Keratinocyte (primary cell): Measurements from ENCODE around the gene PDZD2. TPM values are rescaled to one million over a fixed set of nuclear protein-coding genes. Genes with fewer than 3 reads are reported as not detected.

Source experiments
- DNase-seq: peaks from one replicate; pipeline ENCODE4 v3.0.0-alpha.2; 2011; ENCODE audit warnings: low read depth, missing footprints, low spot score
- FAIRE-seq: peaks from 2 replicates; lab custom pipeline; 2011; peaks lifted over from hg19 to GRCh38; lab: Jason Lieb, UNC
- H2AFZ ChIP-seq: 2 replicates; pipeline ENCODE4 v1.6.0; 2012; ENCODE audit warnings: low read length, control low read depth, inconsistent platforms; ENCODE audit not compliant: control insufficient read depth
- H3K27ac ChIP-seq: 2 replicates; pipeline ENCODE4 v1.5.1; 2011; ENCODE audit warnings: low read length; ENCODE audit not compliant: control insufficient read depth, insufficient read depth
- H3K27me3 ChIP-seq: 3 replicates; pipeline ENCODE4 v1.6.0; 2011; ENCODE audit warnings: low read length; ENCODE audit not compliant: control insufficient read depth, insufficient read depth; ENCODE audit errors: extremely low read depth
- H3K36me3 ChIP-seq, 2 experiments: 2 replicates in 1 of 2; 3 replicates in 1 of 2; pipeline ENCODE4 v1.5.1; 2011; ENCODE audit warnings: low read length in 2 of 2, mild to moderate bottlenecking in 1 of 2; ENCODE audit not compliant: control insufficient read depth in 2 of 2, insufficient read depth in 2 of 2; ENCODE audit errors: extremely low read depth in 1 of 2
- H3K4me1 ChIP-seq: 3 replicates; pipeline ENCODE4 v1.5.1; 2011; ENCODE audit warnings: low read length; ENCODE audit not compliant: control insufficient read depth, insufficient read depth; ENCODE audit errors: extremely low read depth
- H3K4me2 ChIP-seq: 3 replicates; pipeline ENCODE4 v1.6.0; 2011; ENCODE audit warnings: low read depth, low read length; ENCODE audit not compliant: control insufficient read depth, insufficient read depth; ENCODE audit errors: extremely low read depth
- H3K4me3 ChIP-seq, 3 experiments: fragments of 200-600 bp in 1 of 3; sonication (generic) in 1 of 3; 2 replicates in 2 of 3; 3 replicates in 1 of 3; pipeline ENCODE4 v1.5.1; 2011 to 2016; ENCODE audit warnings: low read length in 3 of 3, mild to moderate bottlenecking in 3 of 3, control low read depth in 2 of 3, inconsistent platforms in 1 of 3, low read depth in 1 of 3, mixed read lengths in 1 of 3, mixed run types in 1 of 3, moderate library complexity in 1 of 3; ENCODE audit not compliant: control insufficient read depth in 2 of 3, insufficient read depth in 2 of 3; ENCODE audit errors: extremely low read depth in 1 of 3
- H3K79me2 ChIP-seq: 2 replicates; pipeline ENCODE4 v1.6.0; 2012; ENCODE audit warnings: low read length; ENCODE audit not compliant: control insufficient read depth, insufficient read depth
- H3K9ac ChIP-seq: 3 replicates; pipeline ENCODE4 v1.6.0; 2011; ENCODE audit warnings: low read length; ENCODE audit not compliant: control insufficient read depth, insufficient read depth; ENCODE audit errors: extremely low read depth
- H3K9me1 ChIP-seq: 3 replicates; pipeline ENCODE4 v1.6.0; 2011; ENCODE audit warnings: low read length; ENCODE audit not compliant: control insufficient read depth, insufficient read depth; ENCODE audit errors: extremely low read depth
- H3K9me3 ChIP-seq: 2 replicates; pipeline ENCODE4 v1.5.1; 2012; ENCODE audit warnings: low read depth, low read length; ENCODE audit not compliant: control insufficient read depth
- H4K20me1 ChIP-seq: 3 replicates; pipeline ENCODE4 v1.6.0; 2011; ENCODE audit warnings: low read length; ENCODE audit not compliant: control insufficient read depth, insufficient read depth; ENCODE audit errors: extremely low read depth
- EZH2 ChIP-seq: IDR thresholded peaks from one replicate; pipeline ENCODE4 v1.6.1; 2012; ENCODE audit warnings: inconsistent platforms, mild to moderate bottlenecking, low read length, moderate library complexity
- dilution Hi-C: fragments of 300-500 bp; cut with MboI; formaldehyde crosslinking; loops from one replicate; pipeline ENCODE4 v1.7.0; 2020; ENCODE audit warnings: low sequenced_read_pairs; ENCODE audit not compliant: extremely low pct_ligation_motif_present
- polyA plus RNA-seq, 5 experiments: library from polyadenylated mRNA; depleted of rRNA in 3 of 5; stranded (reverse) in 3 of 5; stranded (forward) in 1 of 5; unstranded in 1 of 5; fragments of >200 nt; gene quantifications; 1 replicate in 1 of 5; 2 replicates in 3 of 5; 3 replicates in 1 of 5; pipeline versions ENCODE4 v1.2.1 to v1.2.3, GENCODE V29; 2011 to 2012; ENCODE audit warnings: missing spikeins in 2 of 5, low read depth in 1 of 5, low replicate concordance in 1 of 5
- TF ChIP-seq, protein P1 (sequence below), 3 experiments: IDR thresholded peaks in 1 of 3; conservative IDR thresholded peaks in 1 of 3; optimal IDR thresholded peaks in 1 of 3; 2 replicates in 2 of 3; 3 replicates in 1 of 3; pipeline versions ENCODE3 to v1.5.1; 2011; ENCODE audit warnings: low read length in 3 of 3, mild to moderate bottlenecking in 3 of 3, moderate library complexity in 2 of 3, control low read depth in 1 of 3, inconsistent platforms in 1 of 3; ENCODE audit not compliant: insufficient read depth in 2 of 3; ENCODE audit errors: extremely low read depth in 1 of 3

Gene PDZD2
- polyA plus RNA-seq, 1 donor (not counting 4 experiments of a cell fraction or from before 2014, with no cell fraction given): 7.3 TPM

GRCh38 chr5:31768784-31769183 lies 129.9 kb downstream of the PDZD2 start:
- FAIRE-seq (no peak), DNase-seq (no peak)
- Histone ChIP-seq H4K20me1 (no peaks in the 10 kb centered on the region), H3K27ac (no peak overlapping the region), H2AFZ (no peak overlapping the region), H3K36me3 (no peaks in the 10 kb centered on the region), H3K79me2 (no peaks in the 10 kb centered on the region), H3K4me1 (no peaks in the 10 kb centered on the region), H3K27me3 (no peaks in the 10 kb centered on the region), H3K9me1 (no peaks in the 10 kb centered on the region), H3K9me3 (no peaks in the 10 kb centered on the region), H3K4me3 (no peak overlapping the region), H3K9ac (no peak overlapping the region), H3K4me2 (no peak overlapping the region)
- dilution Hi-C loops: no loop called here
- TF ChIP-seq EZH2: no peak
- TF ChIP-seq, protein P1, sequence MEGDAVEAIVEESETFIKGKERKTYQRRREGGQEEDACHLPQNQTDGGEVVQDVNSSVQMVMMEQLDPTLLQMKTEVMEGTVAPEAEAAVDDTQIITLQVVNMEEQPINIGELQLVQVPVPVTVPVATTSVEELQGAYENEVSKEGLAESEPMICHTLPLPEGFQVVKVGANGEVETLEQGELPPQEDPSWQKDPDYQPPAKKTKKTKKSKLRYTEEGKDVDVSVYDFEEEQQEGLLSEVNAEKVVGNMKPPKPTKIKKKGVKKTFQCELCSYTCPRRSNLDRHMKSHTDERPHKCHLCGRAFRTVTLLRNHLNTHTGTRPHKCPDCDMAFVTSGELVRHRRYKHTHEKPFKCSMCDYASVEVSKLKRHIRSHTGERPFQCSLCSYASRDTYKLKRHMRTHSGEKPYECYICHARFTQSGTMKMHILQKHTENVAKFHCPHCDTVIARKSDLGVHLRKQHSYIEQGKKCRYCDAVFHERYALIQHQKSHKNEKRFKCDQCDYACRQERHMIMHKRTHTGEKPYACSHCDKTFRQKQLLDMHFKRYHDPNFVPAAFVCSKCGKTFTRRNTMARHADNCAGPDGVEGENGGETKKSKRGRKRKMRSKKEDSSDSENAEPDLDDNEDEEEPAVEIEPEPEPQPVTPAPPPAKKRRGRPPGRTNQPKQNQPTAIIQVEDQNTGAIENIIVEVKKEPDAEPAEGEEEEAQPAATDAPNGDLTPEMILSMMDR (optimal IDR thresholded peaks at IDR 0.05 in 1 of 3, IDR thresholded peaks at IDR 0.05 in 1 of 3, conservative IDR thresholded peaks at IDR 0.05 in 1 of 3; ENCODE audit: extremely low read depth in 1 of 3, insufficient read depth in 2 of 3, low read length in 3 of 3): no peak

DNA sequence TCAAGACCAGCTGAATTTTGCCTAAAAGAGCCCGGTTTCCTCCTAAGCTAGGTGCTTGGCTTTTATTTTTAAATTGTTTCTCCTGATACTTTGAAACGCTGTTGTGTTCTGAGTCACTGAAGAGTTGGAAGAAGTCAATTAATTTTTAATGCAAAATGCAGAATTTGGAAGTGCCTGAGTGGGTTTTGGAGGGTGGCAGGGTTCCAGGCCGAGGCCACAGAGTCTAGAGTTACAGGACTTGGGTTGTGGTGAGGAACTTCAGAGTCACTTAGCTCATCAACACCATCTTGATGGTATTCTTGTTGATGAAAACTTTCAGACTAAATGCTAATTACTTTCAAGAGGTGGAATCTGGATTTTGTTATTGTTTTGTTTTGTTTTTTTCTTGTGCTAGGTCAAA lies 130.6 kb downstream of the PDZD2 start:
- H3K4me3 ChIP-seq: no peak overlapping the region
- H3K9me3 ChIP-seq: no peaks in the 10 kb centered on the region
- no peak overlapping the region for H3K27ac ChIP-seq
- no peak for TF ChIP-seq EZH2
- FAIRE-seq (no peak), DNase-seq (no peak)
- no peak overlapping the region for H3K4me2 ChIP-seq
- no peaks in the 10 kb centered on the region for H3K79me2 ChIP-seq
- H3K9me1 ChIP-seq: no peaks in the 10 kb centered on the region
- no peak overlapping the region for H3K9ac ChIP-seq
- no peaks in the 10 kb centered on the region for H3K36me3 ChIP-seq
- H3K4me1 ChIP-seq: no peaks in the 10 kb centered on the region
- no peaks in the 10 kb centered on the region for H4K20me1 ChIP-seq
- dilution Hi-C loops: no loop called here
- H2AFZ ChIP-seq: no peak overlapping the region
- no peaks in the 10 kb centered on the region for H3K27me3 ChIP-seq

GRCh38 chr5:31770132-31770720 lies 131.3 kb downstream of the PDZD2 start:
- Histone ChIP-seq H3K79me2 (no peaks in the 10 kb centered on the region), H3K27ac (no peak overlapping the region), H3K4me1 (no peaks in the 10 kb centered on the region), H3K4me3 (no peak overlapping the region), H3K9me3 (no peaks in the 10 kb centered on the region), H3K9me1 (no peaks in the 10 kb centered on the region), H3K27me3 (no peaks in the 10 kb centered on the region), H3K9ac (no peak overlapping the region), H4K20me1 (no peaks in the 10 kb centered on the region), H3K36me3 (no peaks in the 10 kb centered on the region), H3K4me2 (no peak overlapping the region), H2AFZ (no peak overlapping the region)
- TF ChIP-seq, protein P1 (optimal IDR thresholded peaks at IDR 0.05 in 1 of 3, IDR thresholded peaks at IDR 0.05 in 1 of 3, conservative IDR thresholded peaks at IDR 0.05 in 1 of 3; ENCODE audit: extremely low read depth in 1 of 3, insufficient read depth in 2 of 3, low read length in 3 of 3): no peak
- TF ChIP-seq EZH2: no peak
- dilution Hi-C loops: no loop called here
- FAIRE-seq: no peak
- no peak for DNase-seq
